Suppressor macrophage (primary cell): Measurements from ENCODE around the gene ZMIZ1.

ENCODE experiments used
- DNase-seq, 4 experiments: peaks; one replicate each; pipeline ENCODE4 v3.0.0-alpha.2; 2020 to 2022
- total RNA-seq, 17 experiments: gene quantifications; one replicate each; lab custom pipeline; 2026; ENCODE audit warnings: mixed read lengths in 6 of 17, inconsistent platforms in 3 of 17; lab: John Stamatoyannopoulos, UW

Gene ZMIZ1, protein sequence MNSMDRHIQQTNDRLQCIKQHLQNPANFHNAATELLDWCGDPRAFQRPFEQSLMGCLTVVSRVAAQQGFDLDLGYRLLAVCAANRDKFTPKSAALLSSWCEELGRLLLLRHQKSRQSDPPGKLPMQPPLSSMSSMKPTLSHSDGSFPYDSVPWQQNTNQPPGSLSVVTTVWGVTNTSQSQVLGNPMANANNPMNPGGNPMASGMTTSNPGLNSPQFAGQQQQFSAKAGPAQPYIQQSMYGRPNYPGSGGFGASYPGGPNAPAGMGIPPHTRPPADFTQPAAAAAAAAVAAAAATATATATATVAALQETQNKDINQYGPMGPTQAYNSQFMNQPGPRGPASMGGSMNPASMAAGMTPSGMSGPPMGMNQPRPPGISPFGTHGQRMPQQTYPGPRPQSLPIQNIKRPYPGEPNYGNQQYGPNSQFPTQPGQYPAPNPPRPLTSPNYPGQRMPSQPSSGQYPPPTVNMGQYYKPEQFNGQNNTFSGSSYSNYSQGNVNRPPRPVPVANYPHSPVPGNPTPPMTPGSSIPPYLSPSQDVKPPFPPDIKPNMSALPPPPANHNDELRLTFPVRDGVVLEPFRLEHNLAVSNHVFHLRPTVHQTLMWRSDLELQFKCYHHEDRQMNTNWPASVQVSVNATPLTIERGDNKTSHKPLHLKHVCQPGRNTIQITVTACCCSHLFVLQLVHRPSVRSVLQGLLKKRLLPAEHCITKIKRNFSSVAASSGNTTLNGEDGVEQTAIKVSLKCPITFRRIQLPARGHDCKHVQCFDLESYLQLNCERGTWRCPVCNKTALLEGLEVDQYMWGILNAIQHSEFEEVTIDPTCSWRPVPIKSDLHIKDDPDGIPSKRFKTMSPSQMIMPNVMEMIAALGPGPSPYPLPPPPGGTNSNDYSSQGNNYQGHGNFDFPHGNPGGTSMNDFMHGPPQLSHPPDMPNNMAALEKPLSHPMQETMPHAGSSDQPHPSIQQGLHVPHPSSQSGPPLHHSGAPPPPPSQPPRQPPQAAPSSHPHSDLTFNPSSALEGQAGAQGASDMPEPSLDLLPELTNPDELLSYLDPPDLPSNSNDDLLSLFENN
- total RNA-seq: 34.8 to 618 (median 138) reads per million in 17 experiments

DNA sequence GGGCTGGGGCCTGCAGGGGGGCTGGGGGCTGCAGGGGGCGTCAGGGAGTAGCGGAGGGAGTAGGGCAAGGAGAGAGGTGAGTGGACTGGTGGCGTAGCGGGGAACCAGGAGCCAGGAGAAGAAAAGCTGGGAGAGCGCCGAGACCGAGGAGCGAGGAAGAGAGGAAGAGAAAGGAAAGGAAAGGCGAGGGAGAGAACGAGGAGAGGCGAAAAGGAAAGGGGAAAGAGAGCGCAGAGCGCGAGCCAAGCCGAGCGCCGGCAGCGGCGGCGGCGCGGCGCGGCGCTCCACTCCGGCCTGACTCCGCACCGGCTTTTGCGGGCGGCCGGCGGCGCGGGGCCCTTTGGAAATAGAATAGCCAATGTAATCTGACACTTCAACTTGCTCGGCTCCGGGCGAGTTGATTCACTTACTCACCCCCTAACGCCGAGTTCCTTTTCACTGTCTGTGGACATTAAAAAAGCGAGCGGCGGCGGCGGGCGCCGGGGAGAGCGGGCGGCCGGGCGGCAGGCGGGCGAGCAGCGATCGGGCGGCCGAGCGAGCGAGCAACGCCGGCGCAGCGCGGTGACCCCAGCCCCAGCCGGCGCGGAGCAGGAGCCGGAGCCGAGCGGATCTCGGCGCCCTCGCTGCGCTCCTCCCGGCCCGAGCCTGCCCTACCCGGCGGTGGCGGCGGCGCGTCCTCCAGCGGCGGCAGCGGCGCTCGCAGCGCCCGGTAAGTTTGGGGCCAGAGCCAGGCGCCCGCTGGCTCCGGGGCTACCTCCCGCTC, at the start of gene ZMIZ1:
TSS of gene ZMIZ1 (plus strand) at position 405 of the 763 bp plus-strand sequence. CDS start 132,667 bp downstream, outside the sequence.
- DNase-seq: peak; percentile 91 to 94 (median 93)

DNA sequence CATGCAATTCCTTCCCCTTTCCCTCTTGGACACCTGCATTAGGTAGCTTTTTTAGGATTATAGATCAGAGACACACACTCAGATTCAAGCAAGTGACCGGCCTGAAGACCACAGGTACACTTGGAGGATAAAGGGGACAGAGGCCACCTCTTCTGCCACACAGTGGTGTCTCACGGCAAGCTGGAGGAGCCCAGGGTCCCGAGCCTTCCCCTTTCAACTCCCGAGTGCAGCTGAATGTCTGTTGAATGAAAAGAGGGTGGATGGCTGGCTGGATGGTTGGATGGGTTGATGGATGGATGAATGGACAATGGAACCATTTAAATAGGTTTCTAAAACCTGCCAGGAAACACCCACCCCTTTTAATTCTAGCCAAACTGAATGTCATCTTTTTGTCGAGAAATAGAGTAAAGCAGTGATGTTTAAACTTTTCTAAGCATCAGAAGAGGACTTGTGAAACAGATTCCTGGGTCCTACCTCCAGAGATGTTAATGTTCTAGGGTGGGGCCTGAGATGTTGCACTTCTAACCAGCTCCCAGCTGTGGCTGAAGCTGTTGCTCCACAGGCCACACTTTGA, 49.2 kb upstream of the ZMIZ1 start:
- DNase-seq: no peak

DNA sequence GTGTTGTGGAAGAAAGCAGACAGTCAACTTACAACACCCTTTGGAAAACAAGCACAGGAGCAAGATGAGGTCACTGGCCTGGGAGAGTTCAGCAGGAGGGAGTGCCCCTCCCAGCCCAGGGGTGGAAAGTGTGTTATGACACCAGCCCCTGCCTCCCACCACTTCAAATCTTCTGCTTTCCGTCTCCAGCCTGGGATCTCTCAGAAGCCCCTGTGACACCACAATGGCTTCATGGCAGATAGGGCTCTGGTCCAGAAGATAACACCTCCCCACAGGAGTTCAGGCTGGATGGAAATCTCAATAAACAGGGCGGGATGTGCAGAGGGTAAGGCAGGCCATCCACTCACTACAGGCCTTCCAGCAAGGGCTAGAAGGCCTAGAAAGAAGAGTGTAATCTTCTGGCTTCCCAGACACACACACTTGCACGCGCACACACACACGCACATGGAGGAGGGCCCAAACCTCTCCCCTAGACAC, 48.7 kb upstream of the ZMIZ1 start:
- peak; percentile 73 to 89 (median 80) for DNase-seq

DNA sequence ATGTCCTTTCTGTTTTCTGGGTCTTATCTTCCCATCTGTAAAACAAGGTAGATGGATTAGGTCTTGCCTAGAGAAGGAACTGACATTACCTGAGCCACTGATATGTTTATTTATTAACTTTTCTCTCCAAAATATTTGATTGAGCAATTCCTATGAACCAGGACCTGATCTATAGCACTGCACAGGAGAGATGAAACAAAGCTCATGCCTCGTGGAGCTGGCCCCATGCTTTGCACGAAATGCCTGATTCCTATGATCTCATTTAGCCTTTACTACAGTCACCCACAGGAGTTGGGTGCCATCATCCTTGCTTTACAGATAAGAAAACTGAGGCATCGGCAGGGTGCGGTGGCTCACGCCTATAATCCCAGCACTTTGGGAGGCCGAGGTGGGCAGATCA, 48.2 kb upstream of the ZMIZ1 start:
- no peak for DNase-seq

DNA sequence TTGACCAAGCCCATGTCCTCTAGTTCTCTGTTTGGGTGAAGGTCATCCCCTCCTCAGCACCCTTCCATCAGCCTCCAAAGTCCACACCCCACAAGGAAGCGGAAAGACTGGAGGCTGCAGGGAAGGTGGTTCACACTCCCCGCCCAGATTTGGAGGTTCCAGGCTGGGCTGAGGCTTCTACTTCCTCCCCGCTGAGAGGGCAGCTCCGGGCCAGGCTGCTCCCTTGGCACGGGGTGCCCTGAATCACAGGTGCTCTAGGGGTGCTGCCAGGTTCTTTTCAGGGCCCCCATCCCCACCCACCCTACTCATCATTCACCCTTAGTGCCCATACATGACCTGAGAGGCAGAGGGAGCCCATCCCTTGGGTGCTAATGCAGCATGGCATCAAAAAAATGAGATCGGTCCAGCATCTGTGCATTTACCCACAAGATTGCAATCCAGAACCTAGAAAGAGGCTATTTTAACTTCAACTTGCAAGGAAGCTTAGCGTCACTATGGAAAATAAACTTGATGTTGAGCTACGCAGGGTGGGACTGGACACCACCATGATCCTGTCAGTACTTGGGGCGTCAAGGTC, 47.3 kb upstream of the ZMIZ1 start:
- no peak for DNase-seq

DNA sequence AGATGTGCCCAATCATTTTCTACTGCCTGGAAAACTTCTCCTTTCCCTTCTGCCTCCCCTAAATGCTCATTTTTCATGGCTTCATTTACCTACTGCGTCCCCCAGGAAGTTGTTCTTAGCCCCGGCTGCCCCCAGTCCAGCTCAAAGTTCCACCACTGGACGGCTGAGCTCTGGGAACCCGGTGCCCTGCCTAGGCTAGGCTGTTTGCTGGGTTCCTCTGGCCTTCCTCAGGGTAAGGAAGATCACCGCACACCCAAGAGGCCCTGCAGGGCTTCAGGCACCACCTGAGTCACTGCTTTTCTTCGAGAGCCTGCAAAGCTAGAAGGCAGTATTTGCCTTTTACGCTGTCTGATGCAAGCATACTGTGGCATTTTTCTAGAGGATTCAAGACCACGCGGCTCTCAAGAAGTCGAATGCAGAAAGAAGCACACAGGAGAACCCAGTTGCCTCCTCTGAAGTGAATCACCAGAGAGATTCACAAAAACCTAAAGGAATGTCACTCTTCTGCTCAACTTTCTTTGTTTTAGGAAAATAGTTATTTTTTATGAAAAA, 46.7 kb upstream of the ZMIZ1 start:
- no peak for DNase-seq

DNA sequence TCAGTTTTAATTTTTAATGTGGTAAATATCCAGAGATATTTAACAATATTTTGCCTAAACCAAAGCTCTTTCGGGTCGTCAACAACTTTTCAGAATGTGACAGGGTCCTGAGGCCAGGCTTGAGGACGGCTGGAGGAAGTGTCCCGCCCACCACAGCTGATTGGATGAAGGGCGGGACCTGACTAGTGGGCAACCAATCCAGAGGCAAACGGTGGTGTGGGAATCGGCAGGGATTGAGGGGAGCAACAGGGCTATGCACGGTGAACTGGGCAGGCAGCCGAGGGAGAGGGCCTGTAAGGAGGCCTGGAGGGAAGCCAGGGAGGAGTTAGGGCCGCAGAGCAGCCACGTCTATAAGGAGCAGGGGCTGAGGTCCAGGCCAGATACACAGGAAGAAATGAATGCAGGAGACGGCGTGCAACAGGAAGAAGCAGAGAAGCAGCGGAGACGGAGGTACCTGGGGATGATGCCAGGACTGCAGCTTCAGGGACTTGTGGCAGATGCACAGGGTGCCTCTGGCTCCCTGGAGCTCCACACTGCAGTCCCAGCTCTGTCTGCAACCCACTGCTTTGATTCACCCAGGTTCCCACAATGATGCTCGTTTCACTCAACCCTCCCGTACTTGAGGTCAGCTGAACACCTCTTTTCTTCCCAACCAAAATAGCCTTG, 46.1 kb upstream of the ZMIZ1 start:
- DNase-seq: peak in 2 of 4 experiments; percentile 29 to 38

DNA sequence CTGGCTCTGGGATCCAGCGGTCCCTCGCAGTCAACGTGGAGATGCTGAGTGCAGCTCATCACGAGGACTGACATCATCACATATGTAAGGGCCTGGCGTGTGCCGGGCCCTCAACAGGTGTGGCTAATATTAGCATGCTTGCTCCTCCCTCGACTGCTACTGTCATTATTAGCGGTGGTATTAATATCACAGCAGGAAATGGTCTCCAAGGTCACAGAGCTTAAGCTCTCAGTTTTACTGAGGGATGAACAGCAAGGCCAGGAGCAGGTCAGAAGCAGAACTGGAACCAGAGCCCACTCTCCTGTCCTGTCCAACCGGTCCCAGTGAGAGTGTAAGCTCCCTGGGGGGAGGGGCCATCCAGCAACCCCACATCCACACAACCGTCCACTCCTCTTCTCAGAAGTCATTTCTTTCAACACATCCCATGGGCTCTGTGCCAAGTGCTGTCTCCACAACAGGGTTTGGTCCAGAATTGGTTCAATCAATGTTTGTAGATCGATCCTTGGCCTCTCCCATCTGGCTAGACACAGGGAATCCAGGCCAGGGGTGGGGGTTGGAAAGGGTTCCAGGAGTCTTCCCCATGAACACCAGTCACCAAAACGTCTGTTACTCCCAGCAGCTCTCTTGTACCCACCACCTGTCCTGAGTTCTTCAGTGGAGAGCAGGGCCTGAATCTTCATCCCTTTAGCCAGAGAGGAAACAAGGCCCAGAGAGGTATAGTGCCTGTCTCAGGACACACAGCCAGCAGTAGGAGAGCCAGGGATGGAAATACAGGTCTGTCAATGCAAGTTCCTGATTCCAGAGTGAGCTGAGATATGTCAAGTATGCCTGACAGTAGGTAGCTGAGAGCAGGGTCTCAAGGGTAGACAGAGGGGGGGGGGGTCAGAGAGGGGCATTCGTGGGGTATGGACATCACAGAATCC, 45.3 kb upstream of the ZMIZ1 start:
- DNase-seq: no peak

DNA sequence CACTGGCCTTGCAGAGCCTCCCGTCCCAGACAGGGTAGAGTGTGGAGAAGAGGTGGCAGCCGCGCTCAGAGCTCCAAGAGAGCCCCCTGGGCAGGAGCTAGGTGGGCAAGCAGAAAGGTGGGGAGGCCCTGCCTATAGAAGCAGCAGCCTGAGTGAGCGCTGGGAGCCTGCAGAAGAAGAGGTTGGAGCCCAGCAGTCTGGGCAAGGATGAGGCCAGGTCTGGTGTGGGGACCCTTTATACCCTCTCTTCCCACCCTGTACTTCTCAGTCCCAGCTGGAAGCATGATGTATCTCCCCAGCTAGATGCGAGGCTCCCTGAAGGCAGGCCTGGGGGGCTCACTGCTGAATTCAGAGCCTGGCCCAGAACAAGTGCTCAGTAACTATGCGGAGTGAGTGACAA, 44.5 kb upstream of the ZMIZ1 start:
- no peak for DNase-seq

DNA sequence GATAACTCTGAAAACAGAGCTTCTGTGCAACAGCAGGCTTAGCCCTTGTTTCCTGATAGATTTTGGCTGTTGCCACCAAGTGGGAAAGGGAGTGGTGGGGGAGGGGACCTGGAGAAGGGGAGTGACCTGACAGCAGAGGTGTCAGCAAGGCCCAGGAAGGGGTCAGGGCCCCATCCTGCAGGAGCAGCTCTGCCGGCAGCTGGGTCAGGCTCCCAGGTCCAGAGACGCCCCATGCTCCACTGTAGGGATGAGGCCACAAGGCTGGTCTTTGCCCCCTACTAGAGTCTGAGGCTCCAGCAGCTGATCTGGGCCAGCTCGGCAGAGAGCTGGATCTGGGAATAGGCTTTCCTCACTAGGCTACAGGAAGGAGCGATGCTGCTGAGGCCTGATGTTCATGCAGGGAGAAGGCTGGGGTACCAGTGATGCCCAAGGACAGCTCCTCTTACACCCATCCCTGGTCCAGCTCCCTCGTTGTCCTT, 44.0 kb upstream of the ZMIZ1 start:
- DNase-seq: no peak

DNA sequence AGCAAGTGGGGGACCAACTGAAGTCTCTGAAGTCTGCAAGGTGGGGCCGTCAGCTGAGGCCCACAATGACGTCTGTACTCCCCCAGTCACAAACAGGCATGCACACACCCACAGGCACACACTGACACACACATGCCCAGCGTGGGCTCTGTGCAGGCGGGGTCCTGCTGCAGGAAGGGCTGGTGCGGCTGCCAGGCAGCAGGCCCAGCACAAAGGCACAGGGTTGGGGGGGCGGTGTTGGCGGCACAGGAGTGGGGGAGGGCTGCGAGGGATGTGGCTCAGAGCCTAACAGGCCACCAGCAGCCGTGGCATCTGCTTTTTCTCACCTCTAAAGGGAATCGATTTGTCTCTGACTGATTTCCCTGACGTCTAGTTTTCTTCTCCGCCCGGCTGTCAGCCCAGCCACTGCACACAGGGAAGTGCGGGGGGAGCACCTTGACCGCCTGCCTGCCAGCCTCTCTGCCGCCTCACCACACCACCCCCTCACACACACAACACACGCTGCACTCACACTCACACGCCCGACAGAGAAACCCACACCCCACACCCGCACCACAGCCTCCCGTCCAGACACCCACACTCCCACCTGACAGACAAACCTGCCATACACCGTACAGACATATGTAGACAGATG, 43.5 kb upstream of the ZMIZ1 start:
- DNase-seq: no peak

DNA sequence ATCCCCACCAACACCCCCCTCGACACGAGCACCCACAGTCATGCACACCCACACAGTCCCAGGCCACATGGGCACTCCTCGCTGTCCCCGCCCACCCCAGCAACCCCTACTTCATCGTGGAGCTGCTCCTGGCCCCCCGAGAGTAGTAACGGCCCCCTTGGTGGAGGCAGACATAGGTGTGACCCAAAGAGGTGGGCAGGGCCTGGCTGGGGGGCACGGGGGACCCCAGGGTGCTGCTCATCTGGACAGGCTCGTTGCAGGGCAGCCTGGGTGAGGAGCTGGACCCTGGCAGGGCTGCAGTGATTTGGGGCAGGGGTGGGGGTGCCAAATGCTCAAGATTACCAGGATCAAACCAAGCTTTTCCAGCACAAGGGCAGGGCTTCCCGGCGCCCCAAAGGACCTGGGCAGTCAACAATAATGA, 42.4 kb upstream of the ZMIZ1 start:
- no peak for DNase-seq

DNA sequence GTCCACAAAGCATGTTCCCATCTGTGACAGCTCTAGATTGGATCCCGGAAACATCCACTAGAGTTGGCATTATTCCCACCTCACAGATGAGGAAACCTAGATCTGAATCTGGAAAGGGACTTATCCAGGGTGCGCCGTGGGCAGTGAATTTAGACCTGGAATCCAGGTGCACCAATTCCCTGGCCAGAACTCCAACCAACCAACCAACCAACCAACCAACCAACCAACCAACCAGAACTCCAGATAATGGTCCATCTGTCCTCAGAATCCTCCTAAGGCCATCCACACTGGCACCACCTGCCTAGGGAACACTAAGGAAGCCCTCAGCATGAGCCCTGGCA, 42.0 kb upstream of the ZMIZ1 start:
- DNase-seq: no peak

DNA sequence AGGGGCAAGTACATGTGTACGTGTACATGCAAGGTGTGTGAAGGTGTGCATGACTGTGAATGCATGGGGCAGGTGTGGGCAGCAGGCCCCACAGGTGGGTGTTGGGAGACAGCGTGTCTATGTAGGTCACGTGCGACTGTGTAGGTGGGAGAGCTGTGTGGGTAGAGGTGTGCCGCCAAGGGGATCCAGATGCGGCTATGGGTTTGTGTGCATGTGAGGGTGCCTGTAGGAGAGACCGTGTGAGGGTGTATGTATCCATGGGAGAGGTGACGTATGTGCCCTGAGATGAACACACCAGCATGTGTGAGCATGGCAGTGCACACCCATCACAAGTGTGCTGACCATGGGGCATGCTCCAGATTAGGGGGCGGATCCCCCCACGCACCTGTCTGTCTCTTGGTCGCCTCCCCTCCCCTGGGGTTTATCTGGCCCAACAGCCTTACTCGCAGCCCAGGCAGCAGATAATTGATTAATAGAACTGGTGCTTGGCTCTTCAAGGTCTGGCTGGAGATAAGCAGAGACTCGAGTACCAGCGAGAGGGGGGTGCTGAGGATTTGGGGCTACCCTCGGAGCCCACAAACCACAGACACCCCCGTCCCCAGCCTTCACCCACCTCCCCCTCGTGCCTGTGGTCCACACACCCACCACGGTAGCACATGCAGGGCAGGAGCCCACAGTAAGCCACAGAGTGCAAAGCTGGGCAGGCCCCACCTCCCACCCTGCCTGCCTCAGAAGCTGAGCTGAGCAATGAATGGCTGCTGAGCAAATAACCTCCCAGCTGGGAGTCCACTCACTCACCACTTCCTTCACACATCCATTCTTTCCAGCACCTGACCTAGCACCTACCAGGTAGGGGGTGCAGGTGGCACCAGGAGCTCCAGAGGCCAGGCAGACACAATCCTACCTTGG, 41.4 kb upstream of the ZMIZ1 start:
- no peak for DNase-seq

DNA sequence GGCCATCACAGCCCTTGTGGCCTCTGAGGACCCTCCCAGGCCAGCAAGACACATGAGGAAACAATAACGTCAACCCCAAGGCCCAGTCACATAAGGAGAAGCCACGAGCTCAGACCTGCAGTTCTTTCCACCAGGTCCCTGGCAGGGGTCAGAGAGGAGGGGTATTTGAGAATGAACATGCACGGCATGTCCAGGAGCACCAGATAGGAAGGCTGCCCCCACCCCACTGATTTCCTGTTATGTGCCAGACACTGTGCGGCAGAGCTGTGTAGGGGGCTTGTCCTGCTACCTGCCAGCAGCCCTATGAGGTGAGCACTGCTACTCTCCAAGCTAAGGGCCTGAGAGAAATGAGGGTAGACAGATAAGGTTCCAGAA, 40.7 kb upstream of the ZMIZ1 start:
- DNase-seq: no peak

DNA sequence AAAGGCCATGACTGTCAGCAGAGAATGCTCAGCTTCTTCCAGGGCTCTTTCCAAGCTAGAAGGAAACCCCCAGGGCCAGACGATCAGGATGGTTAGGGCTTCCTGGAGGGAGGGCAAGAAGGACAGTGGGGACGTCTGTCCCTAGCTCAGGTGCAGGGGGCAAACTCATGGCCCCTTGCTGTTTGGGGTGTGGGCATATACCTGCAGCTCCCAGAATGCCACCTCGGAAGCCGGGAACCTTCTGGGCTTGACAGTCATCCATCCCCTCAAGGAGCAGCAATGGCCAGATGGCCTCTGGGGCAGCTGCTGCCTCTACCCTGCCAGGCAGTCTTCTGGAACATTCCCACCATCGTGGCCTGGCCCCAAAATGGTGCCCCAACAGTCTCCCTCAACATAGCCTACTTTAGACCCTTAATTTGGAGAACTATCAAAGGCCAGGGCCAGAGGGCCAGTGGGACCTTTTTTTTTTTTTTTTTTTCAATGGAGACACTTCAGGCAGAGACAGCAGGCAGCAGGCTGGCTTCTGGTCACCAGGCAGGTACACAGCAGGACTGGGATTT, 40.2 kb upstream of the ZMIZ1 start:
- DNase-seq: no peak
